Stimulated activated CD8-positive, alpha-beta memory T cell treated with anti-CD3 and anti-CD28 coated beads, Interleukin-15, amount 100 ng/mL, for 1 hour (primary cell): ENCODE data around the gene GGT6.

Source experiments
- DNase-seq: peaks from one replicate; pipeline ENCODE4 v3.0.0-alpha.2; 2020; ENCODE audit warnings: low read depth

GGT6 gene

GRCh38 chr17:4522661-4523060 is 37.7 kb downstream of the GGT6 start:
- no peak for DNase-seq

DNA sequence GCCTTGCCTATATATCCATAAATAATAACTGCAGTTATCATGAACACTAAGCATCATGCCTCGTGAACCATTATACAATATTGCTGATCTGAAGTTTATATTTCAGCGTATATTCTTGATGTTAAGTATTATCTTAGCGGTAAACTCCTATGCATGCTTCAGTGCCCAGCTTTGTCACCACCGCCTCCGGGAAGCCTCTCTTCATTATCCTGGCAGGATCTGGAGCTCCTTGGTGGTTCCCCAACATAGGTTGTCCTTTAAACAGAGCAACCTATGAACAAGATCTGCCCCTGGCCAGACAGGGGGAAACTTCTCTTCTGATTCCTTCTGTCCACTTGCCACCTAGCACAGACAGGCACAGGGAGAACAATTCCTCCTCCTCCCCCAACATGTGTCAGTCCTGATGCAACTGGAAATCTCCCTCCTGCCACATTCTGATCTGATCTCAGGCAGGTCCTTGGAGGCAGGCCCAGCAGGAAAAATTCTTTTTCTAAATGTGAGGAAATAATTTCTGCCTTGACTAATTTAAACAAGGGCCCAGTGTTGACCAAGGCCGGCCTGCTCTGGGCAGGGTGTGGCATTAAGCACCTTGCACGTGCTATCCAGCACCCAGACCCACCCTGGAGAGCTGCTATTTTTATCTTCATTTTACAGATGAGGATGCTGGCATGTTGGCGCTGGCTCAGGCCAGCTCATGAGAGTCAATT is 39.3 kb downstream of the GGT6 start:
- DNase-seq: no peak

- DNase-seq: no peak
These were observed 40.1 kb downstream of the GGT6 start for GRCh38 chr17:4520060-4520893.

DNA sequence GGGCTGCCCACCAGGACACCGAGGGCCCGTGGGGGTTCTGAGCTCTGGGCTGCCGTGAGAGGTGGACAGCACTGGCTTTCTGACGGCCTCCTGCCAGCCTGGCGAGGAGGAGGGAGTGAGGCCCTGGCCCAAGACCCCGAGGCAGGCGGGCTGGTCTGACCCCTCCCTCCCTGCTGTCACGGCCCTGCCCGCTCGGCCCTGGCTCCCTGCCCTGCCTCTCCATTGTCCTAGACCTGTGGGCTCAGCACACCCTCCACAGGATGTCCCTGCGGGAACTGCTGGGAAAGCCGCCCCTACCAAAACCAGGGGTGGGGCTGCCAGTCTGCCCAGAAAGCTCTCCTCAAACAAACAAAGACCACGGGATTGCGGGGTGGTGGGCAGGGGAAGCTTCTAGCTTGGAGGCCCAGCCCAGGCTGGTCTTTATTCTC is 41.0 kb downstream of the GGT6 start:
- DNase-seq: no peak

GRCh38 chr17:4518901-4519300 is 41.5 kb downstream of the GGT6 start:
- DNase-seq: no peak

- DNase-seq: no peak
These were observed 43.6 kb downstream of the GGT6 start for GRCh38 chr17:4516735-4517134.

GRCh38 chr17:4515501-4515900 is 44.9 kb downstream of the GGT6 start:
- DNase-seq: no peak

GRCh38 chr17:4514779-4515178 is 45.6 kb downstream of the GGT6 start:
- DNase-seq: no peak

DNA sequence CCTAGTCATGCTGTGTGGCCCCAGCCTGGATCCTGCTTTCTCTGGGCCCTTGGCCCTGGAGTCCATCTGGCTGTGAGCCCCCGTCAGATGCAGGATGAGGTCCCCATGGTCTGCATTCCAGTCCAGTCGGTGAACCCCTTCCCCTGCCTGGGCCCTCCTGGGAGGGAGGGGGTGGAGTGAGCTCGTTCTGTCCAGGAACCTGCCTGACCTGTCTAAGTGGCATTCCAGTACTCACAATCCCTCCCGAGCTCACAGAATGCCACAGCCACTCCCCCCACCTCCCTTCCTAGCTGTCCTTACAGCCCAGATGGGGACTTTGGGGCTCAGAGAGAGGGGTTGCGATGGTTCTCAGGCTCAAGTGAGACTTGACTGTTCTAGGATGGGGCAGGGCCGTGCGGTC is 46.2 kb downstream of the GGT6 start:
- no peak for DNase-seq

DNA sequence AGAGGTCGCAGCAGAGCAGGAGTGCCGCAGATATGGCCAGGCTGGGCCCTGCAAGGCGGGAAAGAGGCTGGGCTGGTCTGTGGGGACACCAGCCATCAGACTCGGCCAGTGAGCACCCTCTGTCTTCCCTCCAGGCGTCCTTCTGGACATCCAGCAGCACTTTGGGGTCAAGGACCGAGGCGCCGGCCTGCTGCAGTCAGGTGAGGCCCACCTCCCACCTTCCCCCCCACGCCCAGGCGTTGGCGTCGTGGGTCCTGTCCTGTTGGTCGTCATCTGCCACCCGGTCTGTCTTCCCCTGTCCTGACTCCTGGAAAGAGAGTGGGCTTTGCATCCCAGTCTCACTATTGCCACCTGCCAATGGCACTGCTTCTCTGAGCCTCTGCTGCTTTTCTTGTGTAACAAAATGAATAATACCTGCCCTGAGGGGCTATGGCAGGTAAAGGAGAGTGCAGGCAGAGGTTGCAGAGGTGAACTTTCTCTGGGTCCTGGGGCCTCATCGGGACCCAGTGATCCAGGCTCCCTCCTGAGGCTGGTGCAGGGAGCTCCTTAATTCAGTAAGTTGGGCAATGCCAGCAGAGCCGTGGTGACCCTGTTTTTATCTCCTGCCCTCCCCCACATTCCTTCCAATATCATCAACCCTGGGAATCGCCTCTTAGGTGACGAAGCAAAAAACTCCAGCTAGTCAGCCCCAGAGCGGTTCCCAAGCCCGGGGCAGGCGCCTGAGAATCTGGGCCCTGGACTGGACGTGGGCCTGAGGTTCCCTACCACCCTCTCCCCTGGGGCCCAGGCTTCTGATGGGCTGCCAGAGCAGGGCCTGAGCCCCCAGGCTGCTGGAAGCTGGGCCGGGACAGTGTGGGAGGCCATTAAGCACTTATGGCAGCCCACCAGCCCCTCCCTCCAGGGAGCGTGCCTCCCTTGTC is 47.0 kb downstream of the GGT6 start:
- DNase-seq: no peak

- no peak for DNase-seq
These were observed 47.9 kb downstream of the GGT6 start for GRCh38 chr17:4512156-4513112.

GRCh38 chr17:4511199-4511932 is 49.0 kb downstream of the GGT6 start:
- no peak for DNase-seq

DNA sequence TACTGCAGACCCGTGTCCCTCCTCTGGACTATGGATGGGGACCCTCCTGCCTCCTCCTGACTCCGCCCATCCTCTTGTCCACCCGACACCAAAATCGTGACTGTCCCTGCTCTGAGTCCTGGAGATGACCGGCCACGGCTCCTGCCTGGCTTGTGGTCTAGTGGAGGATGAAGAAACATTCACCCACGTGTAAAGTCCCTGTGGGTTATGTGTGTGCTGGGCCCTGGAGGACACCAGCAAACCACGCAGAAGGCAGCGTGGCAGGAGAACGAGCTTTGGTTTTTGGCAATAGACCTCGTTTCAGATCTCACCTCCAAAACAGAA is 49.8 kb downstream of the GGT6 start:
- DNase-seq: no peak

DNA sequence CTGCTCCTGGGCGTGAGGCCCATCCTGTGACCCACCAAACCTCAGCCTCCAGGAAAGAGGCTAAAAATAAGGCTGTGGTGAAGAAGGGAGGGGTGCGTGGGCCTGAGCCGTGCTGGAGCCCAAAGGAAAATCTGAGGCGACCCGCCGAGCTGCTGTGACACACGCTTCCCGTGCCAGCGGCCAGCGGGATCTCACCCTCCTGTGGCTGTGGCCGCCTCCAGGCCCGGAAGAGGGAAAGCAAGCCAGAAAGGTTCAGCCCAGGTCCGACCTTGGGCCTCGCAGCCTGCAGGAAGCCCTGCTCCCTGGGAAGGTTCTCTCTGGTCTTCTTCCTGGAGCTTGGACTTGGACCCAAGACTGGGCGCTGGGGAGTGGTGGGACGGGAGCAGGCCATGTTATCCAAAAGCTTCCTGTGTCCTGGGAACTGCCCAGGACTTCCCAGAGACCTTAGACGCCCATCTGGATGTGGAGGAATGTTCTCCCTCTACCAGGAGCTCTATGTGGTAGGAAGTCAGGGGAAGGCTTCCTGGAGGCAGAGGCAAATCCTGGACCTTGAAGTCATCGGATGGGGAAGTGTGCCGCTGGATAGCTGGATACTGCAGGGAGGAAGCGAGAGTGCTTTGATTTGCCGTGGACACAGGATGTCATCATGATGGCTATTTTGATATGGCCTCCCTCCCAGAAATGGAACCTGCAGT is 50.3 kb downstream of the GGT6 start:
- DNase-seq: no peak

DNA sequence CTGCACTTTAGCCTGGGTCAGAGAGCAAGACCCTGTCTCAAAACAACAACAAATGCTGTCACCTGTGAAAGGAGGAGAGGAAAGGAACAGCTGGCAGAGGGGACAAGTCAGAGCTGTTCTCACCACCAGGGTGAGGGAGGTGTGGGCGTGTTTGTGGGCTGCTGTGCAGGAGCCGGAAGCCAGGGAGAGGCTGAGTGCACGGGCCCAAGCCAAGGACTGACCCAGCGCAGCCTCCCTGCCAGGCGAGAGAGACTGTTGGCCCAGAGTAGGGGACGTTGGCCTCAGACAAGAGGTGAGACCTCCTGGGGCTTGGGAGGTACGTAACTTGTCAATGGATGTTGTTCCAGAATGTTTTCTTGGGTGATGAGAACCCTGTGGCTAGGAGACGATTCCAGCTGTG is 51.0 kb downstream of the GGT6 start:
- no peak for DNase-seq

- DNase-seq: no peak
These were observed 52.2 kb downstream of the GGT6 start for GRCh38 chr17:4508207-4508606.

- no peak for DNase-seq
These were observed 52.8 kb downstream of the GGT6 start for GRCh38 chr17:4507361-4508111.
